Middle frontal gyrus (tissue), 1 donor: ENCODE results near the gene PCSK4.

Source experiments
- DNase-seq: peaks from one replicate; pipeline ENCODE4 v3.0.0-alpha.2; 2015; ENCODE audit warnings: low spot score; ENCODE audit errors: extremely low spot score

PCSK4 gene

GRCh38 chr19:1455336-1456120 lies 34.6 kb downstream of the PCSK4 start:
- DNase-seq = no peak

DNA sequence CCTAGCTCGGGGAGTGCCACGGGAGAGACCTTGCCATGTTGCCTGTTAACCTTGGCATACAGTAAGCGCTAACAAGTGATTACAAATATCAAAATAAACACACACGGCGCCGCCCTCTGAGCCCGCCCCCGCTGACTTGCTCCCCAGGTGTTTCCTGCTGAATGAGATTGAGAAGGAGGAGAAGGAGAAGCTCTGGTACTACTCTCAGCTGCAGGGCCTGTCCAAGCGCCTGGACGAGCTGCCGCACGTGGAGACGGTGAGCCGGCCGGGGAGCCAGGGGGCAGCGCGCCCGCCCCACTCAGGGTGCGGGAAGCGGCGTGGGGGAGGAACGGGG lies 35.2 kb downstream of the PCSK4 start:
- DNase-seq = no peak

GRCh38 chr19:1453525-1454364 lies 36.4 kb downstream of the PCSK4 start:
- peak; percentile 84 for DNase-seq

DNA sequence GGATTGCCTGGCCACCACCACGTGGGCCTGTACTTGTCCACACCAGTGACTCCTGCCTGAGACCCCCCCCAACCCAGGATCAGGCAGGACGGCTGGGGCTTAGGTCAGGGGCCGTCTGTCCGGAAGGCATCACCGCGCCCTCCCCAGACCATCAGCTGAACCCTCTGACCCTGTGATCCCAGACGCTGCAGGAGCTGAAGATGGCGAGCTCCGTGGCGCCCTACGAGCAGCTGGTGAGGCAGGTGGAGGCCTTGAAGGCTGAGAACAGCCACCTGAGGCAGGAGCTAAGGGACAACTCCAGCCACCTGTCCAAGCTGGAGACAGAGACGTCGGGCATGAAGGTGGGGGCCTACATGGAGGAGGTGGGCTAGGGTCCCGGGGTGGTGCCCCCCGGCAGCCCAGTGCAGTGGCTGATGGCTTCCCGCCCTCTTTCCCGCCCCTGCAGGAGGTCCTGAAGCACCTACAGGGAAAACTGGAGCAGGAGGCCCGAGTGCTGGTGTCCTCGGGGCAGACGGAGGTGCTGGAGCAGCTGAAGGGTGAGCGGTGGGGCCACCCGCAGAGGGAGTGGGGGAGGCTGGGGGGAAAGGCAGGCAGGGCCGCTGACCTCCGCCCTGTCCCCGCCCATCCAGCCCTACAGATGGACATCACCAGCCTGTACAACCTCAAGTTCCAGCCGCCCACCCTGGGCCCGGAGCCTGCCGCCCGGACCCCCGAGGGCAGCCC lies 37.2 kb downstream of the PCSK4 start:
- DNase-seq = no peak

GRCh38 chr19:1451916-1452801 lies 38.0 kb downstream of the PCSK4 start:
- DNase-seq = no peak

DNA sequence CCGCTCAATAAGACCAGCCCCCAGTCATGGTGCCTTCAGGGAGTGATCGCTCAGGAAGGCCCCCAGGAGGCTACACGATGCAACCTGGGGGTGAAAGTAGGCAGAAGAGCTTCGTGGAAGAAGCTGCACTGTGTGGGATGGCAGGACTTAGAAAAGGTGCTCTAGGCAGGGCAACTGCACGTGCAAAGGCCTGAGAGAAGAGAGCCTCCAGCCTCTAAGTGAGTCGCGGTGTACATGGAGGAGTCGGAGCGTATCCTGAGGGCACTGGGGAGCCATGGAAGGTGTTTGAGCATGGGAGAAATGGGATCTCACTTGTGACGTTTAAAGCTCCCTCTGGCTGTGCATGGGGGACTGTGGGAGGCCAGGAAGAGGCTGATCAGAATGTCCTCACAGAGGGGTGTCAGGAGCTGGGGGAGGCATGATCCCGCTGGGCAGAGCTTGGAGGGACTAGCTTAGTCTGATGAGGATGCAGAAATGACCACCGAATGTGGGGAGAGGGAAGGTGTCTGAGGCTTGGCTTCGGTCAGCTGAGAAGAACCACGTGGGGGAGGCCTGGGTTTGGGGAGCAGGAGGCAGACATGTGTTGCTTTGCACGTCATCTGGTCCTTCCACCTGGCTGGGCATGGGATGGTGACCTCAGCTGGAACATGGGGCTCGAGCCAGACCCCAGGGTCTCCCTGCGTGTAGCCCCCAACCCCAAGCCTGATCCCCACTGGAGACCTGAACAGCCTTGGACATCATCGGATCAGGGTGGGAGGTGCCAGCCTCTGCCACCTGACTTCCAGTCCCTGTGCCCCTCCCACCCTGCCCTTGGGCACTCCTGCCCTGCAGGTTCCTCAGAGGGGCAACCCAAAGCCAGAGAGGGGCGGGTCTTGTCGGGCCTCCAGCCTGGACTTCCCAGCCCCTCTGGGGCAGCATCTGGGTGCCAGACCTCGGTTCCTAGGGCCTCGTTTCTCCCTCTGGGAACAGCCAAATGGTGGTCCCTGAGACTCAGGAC lies 39.1 kb downstream of the PCSK4 start:
- DNase-seq = no peak

- peak; percentile 78 for DNase-seq
These were observed 40.4 kb downstream of the PCSK4 start, which contains the start of gene APC2 for GRCh38 chr19:1449467-1450442. TSS of gene APC2 (plus strand) at chr19:1450121. CDS start at chr19:1453002, 2,881 bp downstream.

DNA sequence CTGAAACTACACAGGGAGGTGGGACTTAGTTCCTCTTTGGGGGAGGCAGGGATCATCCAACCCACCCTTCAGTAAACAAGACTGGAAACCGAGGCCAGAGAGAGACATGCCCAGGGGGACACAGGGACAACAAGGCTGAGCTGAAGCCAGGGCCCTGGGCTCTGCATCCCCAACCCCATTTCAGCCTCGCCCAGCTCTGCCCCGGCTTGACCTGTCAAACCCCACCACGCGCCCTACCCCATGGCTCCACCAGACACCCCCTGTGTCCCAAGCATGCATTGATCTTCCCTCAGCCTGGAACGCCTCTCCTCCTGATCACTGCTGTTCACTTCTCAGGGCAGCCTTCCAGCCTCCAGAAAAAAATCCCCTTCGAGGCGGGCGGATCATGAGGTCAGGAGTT lies 42.2 kb downstream of the PCSK4 start:
- no peak for DNase-seq

- DNase-seq = no peak
These were observed 42.6 kb downstream of the PCSK4 start for GRCh38 chr19:1447504-1447903.

DNA sequence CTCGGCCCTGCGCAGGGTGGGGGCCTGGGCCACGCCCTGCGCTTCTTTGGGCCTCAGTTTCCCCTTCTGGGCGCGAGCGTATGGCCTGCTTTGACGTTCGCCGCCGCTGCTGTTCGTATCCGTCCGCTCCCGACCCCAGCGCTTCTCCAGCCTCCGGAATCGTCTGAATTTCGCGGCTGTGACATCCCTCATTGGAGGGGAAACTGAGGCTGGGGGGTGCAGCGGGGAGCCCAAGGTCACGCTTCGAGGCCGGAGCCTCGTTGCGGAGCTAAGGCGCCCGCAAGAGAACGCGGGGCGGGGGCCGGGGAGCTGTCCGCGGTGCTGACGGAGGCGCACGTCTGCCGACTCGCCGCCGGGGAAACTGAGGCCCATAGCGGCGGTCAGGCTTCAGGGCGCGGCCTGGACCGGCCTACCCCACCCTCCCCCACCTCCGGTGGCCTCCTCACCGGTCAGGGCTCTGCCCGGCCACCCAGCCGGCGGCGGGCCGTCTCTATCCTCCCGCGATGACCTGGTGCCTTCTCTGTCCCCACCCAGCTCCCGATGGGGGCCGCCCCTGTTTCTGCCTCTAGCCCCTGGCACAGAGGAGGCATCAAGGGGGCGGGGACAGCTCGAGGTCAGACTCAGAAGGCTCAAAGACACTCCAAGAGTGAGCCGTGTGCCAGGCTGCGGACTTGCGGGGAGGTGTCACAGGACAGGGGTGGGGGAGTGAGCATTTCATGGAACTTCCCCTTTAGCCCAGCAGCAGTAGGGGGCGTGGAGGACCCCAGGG lies 43.3 kb downstream of the PCSK4 start:
- DNase-seq = no peak

DNA sequence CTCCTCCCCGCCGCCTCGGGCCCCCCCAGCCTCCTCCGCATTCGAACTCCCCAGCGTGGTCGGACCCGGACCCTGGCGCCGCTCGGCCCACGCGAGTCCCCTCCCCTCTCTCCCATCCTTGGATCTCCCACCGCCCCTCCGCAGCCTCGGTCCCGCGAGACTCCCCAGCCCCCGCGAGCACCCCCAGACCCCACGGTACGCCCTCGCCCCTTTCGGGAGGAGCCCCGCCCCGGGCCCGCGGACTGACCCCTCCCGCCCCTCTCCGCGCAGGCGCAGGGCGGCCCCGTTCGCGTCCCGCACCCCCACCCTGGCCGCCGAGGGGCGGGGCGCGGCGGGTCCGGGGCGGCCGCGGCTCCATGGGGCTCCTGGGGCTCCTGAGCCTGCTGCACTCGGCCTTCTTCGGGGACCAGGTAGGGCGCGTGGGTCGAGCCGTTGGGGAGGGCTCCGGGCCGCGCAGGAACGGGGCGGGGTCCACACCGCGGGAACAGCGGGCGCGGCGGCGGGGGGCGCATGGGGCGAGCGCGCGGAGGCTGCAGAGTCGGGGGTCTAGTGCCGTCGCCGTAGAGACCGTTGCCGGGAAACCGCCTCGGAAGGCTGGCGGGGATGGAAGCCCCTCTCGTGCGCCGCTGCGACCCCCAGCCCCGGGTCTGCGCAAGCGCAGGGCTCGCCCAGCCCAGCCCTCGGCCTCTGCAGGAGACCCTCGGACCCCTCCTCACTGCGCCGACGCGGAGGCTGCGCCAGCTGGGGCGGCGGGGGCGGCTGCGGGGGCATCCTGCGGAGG lies 44.0 kb downstream of the PCSK4 start:
- no peak for DNase-seq

DNA sequence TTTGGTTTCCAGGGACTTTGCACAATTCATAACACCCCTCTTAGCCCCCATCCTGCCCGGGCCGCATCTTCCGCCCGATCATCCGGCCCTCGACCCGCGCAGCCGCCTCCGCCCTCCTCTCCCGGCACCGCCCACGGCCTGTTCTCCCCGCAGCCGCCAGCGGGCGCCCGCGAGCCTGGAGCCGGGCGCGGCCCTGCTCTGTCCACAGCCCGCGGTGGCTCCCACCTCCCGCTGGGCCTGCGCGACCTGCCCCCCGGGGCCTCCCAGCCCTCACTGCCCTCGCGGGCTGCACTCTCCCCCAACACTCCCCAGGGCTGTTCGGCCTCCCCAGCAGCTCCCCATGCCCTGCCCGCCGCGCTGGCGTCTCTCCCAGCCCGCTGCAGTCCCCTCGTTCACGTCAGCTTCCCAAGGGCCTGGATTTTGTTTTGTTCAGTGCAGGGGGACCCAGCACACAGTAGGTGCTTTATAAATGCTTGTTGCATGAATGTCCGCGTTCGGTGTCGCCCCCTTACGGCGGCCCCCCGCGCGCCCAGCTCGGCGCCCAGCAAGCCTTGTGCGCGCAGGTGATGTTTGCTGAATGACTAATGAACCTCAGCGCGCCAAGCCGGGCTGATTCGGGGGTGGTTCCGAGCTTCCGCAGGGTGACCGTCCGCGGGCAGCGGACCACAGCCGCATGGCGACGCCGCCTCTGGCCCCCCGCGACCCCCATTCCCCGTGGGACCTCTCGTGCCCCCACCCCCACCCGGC lies 44.8 kb downstream of the PCSK4 start:
- no peak for DNase-seq

DNA sequence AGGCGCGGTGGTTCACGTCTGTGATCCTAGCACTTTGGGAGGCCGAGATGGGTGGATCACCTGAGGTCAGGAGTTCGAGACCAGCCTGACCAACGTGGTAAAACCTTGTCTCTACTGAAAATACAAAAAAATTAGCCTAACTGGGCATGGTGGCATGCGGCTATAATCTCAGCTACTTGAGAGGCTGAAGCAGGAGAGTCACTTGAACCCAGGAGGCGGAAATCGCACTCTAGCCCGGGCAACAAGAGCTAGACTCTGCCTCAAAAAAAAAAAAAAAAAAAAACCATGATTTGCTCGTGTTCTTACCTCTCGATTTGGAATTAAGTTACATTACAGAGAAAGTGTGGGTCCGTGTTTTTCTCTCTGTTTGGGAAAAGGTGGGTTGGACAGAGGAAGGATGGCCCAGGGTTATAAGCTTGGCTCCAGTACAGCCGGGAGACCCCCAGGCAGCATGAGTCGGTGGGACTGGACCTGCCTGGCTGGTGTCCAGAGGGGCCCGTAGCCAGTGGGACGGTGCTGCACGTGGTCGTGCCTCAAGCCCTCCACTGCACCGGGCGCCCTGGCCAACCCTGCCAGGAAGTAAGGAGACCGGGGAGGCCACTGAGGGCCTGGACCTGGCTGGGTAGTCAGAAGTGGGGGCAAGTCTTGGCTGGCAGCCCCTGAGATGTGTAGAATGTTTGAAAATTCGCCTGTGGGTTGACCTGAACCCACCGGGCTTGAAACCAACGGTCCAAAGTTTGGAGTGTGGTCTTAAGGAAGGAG lies 48.3 kb downstream of the PCSK4 start:
- no peak for DNase-seq

DNA sequence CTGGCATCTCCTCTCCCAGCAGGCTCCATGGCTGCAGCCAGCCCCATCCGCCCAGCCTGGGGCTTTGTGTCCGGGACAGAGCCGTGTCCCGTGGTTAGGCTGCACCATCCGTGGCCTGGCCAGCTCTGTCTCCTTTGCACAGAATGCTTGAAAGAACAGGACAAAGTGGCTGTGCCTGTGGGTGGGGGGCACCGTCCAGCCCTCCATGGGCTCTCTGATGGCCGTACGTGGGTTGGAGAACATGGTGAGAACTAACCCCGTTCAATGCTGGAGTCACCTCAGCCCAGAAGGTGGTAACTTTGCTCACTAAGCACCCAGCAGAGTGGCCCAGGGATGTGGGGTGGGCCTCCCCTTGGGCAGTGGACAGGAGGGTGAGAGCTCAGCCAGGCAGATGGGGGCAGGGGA lies 49.1 kb downstream of the PCSK4 start:
- no peak for DNase-seq

DNA sequence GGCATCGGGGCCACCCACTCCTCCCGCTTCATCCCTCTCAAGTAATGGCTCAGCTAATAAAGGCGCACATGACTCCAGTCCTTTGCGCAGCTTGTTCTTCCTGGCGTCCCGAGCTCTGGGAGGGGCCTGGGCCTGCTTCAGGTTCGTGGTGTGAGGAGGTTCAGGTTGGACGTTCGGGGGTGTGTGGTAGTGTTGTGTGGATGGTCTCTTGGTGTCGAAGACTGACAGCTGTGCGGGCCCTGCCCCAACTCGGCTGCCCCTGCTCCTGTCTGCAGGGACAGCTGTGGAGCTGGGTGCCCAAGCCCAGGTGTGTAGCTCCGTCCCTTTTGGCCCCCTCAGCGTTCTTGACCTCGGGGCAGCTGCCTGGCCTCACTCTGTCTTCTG lies 49.7 kb downstream of the PCSK4 start:
- DNase-seq = no peak
